ENCODE data around the gene MED27.

Gene MED27

GRCh38 chr9:131836607-131837315 is 242.9 kb downstream of the MED27 start:
- no peak for DNase-seq (ENCODE audit: low read depth, low spot score)

DNA sequence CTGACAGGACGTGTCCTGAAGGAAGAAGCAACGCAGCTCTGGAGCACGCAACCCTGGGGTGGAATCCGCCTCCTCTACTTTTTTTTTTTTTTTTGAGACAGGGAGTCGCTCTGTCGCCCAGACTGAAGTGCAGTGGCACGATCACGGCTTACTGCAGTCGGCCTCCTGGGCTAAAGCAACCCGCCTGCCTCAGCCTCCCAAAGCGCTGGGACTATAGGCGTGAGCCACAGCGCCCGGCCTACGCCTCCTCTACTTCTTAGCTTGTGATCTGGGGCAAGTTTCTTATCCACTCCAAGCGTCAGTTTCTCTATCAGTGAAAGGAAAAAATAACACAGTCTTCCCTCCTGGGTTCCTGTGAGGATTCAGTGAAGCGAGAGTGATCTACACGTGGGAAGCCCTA is 243.6 kb downstream of the MED27 start:
- DNase-seq (ENCODE audit: low read depth, low spot score), result no peak

DNA sequence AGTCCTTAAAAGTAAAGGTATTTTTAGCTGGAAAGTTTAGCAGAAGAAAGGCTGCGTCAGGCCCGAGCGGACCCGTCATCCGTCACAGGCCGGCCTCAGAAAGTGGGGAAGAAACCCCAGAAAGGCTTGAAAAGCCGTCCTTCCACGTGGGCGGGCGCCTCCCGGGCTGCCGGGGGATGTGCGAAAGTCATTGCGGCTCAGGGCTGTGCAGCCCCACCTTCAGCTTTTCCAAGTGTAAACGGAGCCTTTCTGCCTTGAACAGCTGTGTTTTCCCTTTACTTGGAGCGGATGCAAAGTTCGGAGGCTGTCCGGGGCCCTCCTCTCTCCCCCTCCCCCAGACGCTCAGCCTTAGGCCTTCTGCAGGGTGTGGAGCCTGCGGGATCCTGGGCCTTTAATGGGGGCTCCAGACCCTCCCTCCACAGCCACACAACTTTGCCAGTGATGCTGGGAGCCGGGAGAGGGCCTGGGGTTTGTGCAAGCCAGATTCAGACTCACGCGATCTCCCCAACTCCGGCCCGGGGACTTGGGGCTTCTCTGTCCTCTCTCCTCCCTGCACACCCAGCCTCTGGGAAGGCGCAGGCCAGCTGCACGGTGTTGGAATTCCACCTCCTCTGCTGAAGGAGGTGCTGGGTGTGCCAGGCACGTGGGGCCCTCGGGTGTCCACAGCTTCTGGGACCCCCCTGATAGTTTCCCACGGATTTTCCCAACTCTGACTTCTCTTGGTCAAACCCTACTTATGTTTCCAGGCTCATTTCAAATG is 244.3 kb downstream of the MED27 start:
- DNase-seq (ENCODE audit: low read depth, low spot score), result no peak

DNA sequence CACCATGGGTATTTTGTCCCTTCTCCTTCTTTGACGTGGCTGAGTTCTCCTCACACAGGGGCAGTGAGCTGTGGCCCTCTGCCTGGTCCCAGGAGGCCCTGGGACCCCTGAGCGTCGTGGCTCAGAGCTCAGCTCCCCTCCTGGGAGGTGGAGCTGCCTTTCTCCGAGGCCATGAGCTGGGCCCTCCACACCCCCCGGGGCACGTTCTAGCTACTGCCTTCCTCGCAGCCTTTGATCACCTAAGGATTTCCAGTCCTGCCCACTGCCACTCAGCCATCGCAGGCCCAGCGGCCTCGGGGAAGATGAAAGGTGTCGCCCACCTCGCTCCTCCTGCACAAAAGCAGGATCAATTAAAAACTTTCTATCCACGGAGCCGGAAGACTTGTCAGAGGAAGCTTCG is 244.9 kb downstream of the MED27 start:
- no peak for DNase-seq (ENCODE audit: low read depth, low spot score)

GRCh38 chr9:131833906-131834305 is 245.8 kb downstream of the MED27 start:
- no peak for DNase-seq (ENCODE audit: low read depth, low spot score)

DNA sequence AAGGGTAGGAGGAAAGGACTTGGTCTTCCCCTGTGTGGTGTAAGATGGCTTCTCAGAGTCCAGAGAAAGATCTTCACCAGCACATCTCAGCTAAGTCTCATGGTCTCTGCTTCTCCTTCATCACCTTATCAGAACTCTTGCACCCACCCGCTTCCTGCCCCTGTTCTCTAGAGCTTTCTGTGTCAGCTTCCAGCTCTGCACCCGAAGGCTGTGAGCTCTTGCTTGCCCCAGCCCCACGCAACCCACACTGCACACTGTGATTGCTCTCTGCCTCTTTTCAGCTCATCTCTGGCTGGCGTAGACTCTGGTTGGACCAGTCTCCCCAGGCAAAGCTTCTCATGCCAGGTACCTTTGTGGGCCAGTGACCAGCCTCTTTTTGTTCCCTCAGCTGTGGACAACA is 246.6 kb downstream of the MED27 start:
- DNase-seq (ENCODE audit: low read depth, low spot score), result no peak

DNA sequence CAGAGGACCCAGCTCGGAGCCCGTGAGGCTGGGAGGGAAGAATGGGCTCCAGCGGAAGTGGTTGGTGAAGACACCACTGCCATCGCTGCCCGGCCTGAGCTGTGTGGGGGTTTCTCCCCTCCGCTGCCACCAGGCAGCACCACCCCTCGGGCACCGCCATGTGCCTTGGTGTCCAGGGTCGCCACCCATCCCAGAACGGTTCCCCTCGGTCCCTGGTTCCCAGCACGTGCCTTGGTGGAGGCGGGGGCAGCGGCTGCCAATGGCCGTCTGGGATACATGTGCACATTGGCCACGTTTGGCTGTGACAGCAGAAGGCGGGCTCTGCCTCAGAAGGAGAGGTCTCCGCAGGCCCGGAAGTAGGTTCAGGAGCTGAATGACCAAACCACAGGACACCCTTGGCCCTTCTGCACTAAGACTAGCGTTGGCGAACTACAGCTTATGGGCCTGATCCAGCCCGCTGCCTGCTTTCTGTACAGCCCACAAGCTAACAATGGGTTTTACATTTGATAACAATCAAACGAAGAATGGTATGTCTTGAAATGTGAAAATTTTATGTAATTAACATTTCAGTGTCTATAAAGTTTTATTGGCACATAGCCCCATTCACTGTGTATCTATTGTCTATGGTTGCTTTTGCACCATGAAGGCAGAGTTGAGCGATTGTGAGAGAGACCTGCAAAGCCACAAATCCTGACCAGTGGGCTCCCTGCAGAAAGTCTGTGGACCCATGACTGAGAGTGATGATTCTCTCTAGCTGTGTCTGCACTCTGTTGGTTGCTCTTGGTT is 248.1 kb downstream of the MED27 start:
- no peak for DNase-seq (ENCODE audit: low read depth, low spot score)

- no peak for DNase-seq (ENCODE audit: low read depth, low spot score)
Observed at GRCh38 chr9:131827821-131828369, 251.8 kb downstream of the MED27 start.

- DNase-seq (ENCODE audit: low read depth, low spot score), result no peak
Observed at GRCh38 chr9:131826966-131827525, 252.6 kb downstream of the MED27 start.

- DNase-seq (ENCODE audit: low read depth, low spot score), result no peak
Observed at GRCh38 chr9:131826053-131826452, 253.6 kb downstream of the MED27 start.

DNA sequence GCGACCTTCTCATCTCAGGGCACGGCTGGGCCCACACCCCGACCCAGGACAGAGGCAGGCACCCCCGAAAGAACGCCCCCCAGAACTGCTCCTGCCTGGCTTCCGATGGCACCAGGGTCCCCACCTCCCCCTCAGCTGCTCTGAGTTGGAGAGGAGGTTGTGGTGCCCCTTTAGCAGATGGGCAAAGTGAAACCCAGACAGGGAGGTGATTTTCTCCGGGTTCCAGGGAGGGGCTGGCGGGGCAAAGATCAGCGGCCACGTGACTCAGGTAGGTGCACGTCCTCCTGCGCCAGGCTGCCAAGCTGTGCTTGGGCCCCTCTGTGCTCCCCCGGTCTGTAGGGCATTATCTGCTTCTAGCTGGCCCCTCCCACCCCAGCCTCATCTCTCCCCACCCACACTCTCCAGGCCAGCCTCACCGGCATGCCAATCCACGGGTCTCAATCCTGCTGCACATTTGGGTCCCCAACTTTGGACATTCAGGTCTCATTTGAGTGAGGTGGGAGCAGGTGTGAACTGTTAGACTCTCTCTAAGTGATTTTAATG is 254.6 kb downstream of the MED27 start:
- DNase-seq (ENCODE audit: low read depth, low spot score), result no peak

DNA sequence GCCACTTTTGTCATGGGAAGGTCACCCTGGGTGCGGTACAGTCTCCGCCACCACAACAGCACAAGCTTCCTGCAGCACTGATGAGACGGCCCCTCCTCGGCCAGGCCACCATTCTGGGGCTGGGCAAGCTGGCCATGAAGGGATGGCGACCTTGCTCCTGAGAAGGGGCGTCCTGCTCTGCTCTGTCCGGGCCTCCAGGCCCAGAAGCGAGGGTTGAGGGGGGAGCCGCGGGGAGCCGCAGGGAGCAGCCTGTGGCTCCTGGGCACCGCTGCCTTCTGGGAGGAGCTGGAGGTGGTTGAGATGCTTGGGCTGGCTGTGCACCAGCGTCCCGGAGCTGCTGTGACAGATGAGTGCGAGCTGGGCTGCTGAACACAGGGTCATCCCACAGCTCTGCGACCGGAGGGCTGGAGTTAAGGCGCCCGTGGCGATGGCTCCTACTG is 255.5 kb downstream of the MED27 start:
- no peak for DNase-seq (ENCODE audit: low read depth, low spot score)

DNA sequence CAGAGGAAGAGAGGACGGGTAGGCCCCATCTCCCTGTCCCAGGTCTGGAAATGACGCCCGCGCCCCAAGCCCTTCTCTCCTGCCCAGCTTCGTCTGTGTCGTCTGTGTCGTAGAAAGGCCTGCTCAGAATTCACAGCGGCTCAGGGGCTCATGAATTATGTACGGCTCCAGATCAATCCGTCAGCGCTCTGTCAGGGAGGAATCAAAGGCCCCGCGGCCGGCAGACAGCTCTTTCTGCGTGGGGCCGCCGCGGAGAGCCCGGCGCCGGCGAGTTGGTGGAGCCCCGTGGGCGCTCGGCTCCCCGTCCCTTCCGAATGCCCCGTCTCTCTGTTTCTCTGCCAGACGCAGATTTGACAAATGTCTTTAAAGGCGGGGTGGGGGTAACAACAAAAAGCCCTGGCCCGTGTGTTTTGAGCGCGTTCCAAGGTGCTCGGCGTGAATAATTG is 255.9 kb downstream of the MED27 start:
- peak; percentile 22 for DNase-seq (ENCODE audit: low read depth, low spot score)

DNA sequence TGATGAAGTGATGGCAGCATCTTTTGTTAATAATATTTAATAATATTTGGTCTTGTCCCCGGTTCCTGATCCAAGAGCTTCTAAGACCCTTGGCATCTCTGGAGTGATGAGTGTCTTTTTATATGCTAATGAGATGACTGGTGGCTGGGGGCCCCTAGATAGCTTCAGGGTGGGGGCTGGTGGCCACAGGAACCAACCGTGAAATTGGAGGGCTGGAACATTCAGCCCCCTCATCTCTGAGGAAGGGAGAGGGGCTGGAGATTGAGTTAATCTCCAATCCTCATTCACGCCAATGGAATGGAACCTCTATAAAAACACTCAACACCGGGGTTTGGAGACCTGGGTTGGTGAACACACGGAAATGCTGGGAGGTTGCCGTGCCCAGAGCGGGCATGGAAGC is 261.6 kb downstream of the MED27 start:
- DNase-seq (ENCODE audit: low read depth, low spot score), result no peak

- DNase-seq (ENCODE audit: low read depth, low spot score), result no peak
Observed at GRCh38 chr9:131817627-131818026, 262.0 kb downstream of the MED27 start.

- no peak for DNase-seq (ENCODE audit: low read depth, low spot score)
Observed at GRCh38 chr9:131817073-131817472, 262.6 kb downstream of the MED27 start.

DNA sequence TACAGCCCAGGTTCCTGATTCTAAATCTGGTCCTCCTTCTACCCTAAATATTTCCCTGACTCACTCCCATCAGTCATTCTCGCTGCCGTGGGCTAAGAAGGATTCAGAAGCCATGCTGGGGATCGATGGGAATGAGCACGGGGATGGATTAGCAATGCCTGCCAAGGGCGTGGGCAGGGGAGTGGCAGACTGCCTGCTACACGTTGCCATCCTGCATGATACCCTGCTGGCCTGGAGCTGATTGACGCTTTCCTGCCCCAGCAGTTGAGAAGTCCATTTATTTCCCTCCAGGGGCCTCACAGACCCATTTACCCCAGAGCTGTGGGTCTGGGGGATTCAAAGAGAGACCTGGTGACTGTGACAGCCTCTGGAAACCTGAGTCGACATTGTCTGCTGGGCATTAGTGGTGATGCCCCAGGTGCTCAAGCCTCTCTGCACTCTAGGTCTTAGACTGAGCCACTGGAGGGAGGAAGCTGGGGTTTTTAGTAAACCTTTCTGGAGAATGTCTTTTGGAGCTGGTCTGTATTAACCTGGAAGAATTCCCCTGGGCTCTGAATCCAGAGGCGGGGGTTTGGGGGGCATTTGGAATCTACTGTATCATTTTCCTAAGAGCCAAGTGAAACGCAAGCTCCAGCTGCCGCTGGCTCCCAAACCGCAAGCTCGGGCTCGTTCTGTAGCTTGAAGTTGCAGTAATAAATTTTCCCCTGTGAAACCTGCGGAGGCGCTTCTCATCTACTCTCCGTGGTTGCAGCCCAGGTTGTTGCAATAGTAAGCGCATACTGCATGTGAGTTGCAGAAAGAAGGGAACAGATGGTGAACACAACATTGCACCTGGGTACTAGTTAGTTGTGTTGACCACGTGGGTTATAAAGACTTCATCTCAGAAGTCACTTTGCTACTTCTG is 263.4 kb downstream of the MED27 start:
- no peak for DNase-seq (ENCODE audit: low read depth, low spot score)

- DNase-seq (ENCODE audit: low read depth, low spot score), result no peak
Observed at GRCh38 chr9:131814707-131815106, 265.0 kb downstream of the MED27 start.

DNA sequence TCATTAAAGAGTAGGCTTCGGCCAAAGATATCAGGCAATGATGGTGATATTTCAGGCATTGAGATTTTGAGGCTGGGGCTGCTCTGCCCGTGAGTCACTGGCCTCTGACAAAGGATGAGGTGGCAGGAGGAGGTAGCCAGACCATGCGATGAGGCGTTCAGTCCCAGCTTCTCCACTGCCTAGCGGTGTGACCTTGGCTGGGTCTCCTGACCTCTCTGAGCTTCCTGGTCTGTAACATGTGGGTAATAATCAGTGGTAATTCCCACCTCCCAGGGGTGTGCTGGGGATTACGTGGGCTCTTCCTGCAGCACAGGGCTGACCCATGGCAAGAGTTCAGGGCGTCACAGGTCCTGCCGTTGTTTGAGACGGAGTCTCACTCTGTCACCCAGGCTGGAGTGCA is 266.6 kb downstream of the MED27 start:
- DNase-seq (ENCODE audit: low read depth, low spot score), result peak; percentile 28

DNA sequence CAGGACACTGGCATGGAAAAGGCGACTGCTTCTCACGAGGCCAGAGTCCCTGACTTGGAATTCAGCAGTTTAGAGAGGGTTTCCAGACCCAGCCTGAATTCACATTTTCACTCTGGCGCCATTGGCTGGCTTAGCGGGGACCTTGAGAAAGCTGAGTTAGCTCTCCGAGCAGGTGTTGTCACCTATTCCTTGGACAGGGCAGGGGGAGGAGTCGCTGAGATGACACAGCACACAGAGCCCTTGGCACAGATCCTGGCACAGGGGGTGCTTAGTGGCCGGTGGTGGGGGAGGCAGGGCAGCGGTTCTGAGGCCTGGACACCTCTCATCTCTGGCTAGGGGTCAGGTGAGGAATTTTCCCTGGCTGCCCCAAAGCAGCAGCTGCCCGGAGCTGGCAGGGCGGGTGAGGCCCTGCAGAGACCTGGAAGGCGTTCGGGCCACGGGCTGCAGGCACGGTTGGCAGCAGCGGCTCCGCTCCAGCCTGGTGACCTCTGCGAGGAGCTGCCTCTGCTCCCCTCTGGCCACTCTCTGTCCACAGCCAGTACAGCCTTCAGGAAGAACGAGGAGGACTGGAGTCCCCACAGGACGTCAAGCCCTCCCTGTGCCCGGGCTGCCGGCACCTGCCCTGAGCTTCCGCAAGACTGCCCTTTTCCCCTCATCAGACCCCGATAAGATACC is 267.4 kb downstream of the MED27 start:
- DNase-seq (ENCODE audit: low read depth, low spot score), result no peak

All from astrocyte of the hippocampus (primary cell).